GM10266 (cell line): ENCODE data around the gene ATP11B.

ENCODE experiments used
- DNase-seq: peaks from one replicate; pipeline ENCODE4 v3.0.0; 2012; ENCODE audit errors: extremely low spot score
- CTCF ChIP-seq: IDR thresholded peaks from 2 replicates; pipeline ENCODE4 v1.5.1; 2012; ENCODE audit warnings: mild to moderate bottlenecking, low read depth; ENCODE audit not compliant: control insufficient read depth, insufficient read depth; ENCODE audit errors: missing control alignments

ATP11B gene

GRCh38 chr3:182954553-182955235 lies 161.4 kb downstream of the ATP11B start:
- TF ChIP-seq CTCF, result no peak

GRCh38 chr3:182957226-182957625 lies 163.9 kb downstream of the ATP11B start:
- no peak for TF ChIP-seq CTCF
- no peak for DNase-seq

More at GRCh38 chr3:182954553-182955235, 161.4 kb downstream of the ATP11B start:
- no peak for DNase-seq

GRCh38 chr3:182957676-182958266 lies 164.5 kb downstream of the ATP11B start:
- no peak for DNase-seq
- no peak for TF ChIP-seq CTCF

GRCh38 chr3:182959474-182960350 lies 166.4 kb downstream of the ATP11B start:
- no peak for TF ChIP-seq CTCF
- DNase-seq, result no peak

GRCh38 chr3:182962166-182962565 lies 168.9 kb downstream of the ATP11B start:
- DNase-seq, result no peak
- no peak for TF ChIP-seq CTCF

GRCh38 chr3:182964179-182964578 lies 170.9 kb downstream of the ATP11B start:
- TF ChIP-seq CTCF, result no peak
- no peak for DNase-seq

GRCh38 chr3:182965861-182966366 lies 172.6 kb downstream of the ATP11B start:
- DNase-seq, result no peak
- no peak for TF ChIP-seq CTCF
